K562 (cell line): ENCODE results near the gene PDE8A.

Source experiments
- BRCA1 ChIP-seq, 2 experiments: fragments of 450-650 bp in 1 of 2; sonication (generic) in 1 of 2; formaldehyde crosslinking in 1 of 2; IDR thresholded peaks; 2 replicates each; pipeline versions ENCODE4 v1.5.0 to v1.6.1; 2017 to 2020; ENCODE audit warnings: mild to moderate bottlenecking in 1 of 2, missing genetic modification reagents in 1 of 2
- CTCF ChIP-seq, 3 experiments: IDR thresholded peaks in 2 of 3; conservative IDR thresholded peaks in 1 of 3; 2 replicates each; pipeline ENCODE4 v1.5.1; 2011 to 2012; ENCODE audit warnings: low read length in 3 of 3, mild to moderate bottlenecking in 3 of 3, control low read depth in 2 of 3, improper control_type of control experiment in 1 of 3, inconsistent platforms in 1 of 3, low read depth in 1 of 3, mixed read lengths in 1 of 3, moderate library complexity in 1 of 3; ENCODE audit not compliant: insufficient read depth in 2 of 3
- FOXK2 ChIP-seq, 2 experiments: fragments of 450-650 bp; IDR thresholded peaks in 1 of 2; conservative IDR thresholded peaks in 1 of 2; 2 replicates each; pipeline ENCODE4 v1.6.1; 2016; ENCODE audit warnings: low read depth in 2 of 2, mild to moderate bottlenecking in 1 of 2
- FOXM1 ChIP-seq, 2 experiments: fragments of 450-650 bp in 1 of 2; sonication (generic) in 1 of 2; formaldehyde crosslinking in 1 of 2; IDR thresholded peaks; 2 replicates each; pipeline versions ENCODE4 v1.6.1 to v1.9.0; 2017 to 2022; ENCODE audit warnings: low read depth in 2 of 2, mild to moderate bottlenecking in 2 of 2, missing genetic modification reagents in 1 of 2, moderate library complexity in 1 of 2
- HMG20B ChIP-seq: fragments of 250-450 bp; sonication (Bioruptor Pico); IDR thresholded peaks from 2 replicates; pipeline ENCODE4 v1.5.0; 2021; ENCODE audit warnings: mild to moderate bottlenecking
- ILK ChIP-seq: fragments of 450-650 bp; IDR thresholded peaks from 2 replicates; pipeline ENCODE4 v1.6.1; 2016; ENCODE audit warnings: missing genetic modification characterization, low read depth, mild to moderate bottlenecking, missing compliant biosample characterization, moderate library complexity, borderline replicate concordance
- MED1 ChIP-seq: sonication (generic); formaldehyde crosslinking; IDR thresholded peaks from 2 replicates; pipeline ENCODE4 v1.8.1; 2023; ENCODE audit warnings: missing genetic modification reagents, borderline replicate concordance
- NFE2 ChIP-seq: IDR thresholded peaks from 2 replicates; pipeline ENCODE4 v1.6.1; 2014; ENCODE audit warnings: antibody characterized with exemption, low read depth
- NR1H2 ChIP-seq: sonication (generic); formaldehyde crosslinking; IDR thresholded peaks from 2 replicates; pipeline ENCODE4 v1.4.0; 2020; ENCODE audit warnings: mild to moderate bottlenecking, missing genetic modification reagents
- SMC3 ChIP-seq: conservative IDR thresholded peaks from 2 replicates; pipeline ENCODE4 v1.6.1; 2011; ENCODE audit warnings: low read depth, low read length, improper control_type of control experiment; ENCODE audit not compliant: insufficient read depth
- TF ChIP-seq, protein P1 (sequence below): fragments of 250-450 bp; sonication (Bioruptor Pico); IDR thresholded peaks from 2 replicates; pipeline ENCODE4 v1.6.1; 2021; ENCODE audit warnings: mild to moderate bottlenecking
- TF ChIP-seq, protein P2 (sequence below): fragments of 450-650 bp; IDR thresholded peaks from 2 replicates; pipeline ENCODE4 v1.7.0; 2016; ENCODE audit warnings: borderline replicate concordance

DNA sequence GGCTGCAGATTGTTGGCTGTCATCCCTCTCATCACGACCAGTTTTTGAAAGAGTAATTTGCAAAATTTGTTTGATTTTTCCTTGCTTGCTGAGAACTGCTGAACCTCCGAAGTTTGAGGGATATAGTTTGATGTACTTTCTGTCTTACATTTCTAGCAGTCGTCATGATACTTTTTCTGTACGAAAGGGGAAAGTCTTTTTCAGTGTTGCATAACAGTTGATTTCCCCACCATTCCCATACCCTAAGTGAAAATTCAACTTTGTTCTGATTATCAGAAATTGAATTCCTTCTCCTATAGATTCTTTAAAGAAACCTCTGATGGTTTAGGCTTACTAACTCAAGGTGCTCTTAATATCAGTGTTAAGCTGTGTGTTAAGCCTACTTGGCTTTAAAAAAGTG lies 1.6 kb downstream of the PDE8A start:
- TF ChIP-seq MED1 = no peak
- TF ChIP-seq CTCF (IDR thresholded peaks at IDR 0.05 in 2 of 3, conservative IDR thresholded peaks at IDR 0.05 in 1 of 3; ENCODE audit: insufficient read depth in 2 of 3, low read depth in 1 of 3, low read length in 3 of 3) = no peak
- TF ChIP-seq ILK (tag) = no peak
- TF ChIP-seq, protein P1, sequence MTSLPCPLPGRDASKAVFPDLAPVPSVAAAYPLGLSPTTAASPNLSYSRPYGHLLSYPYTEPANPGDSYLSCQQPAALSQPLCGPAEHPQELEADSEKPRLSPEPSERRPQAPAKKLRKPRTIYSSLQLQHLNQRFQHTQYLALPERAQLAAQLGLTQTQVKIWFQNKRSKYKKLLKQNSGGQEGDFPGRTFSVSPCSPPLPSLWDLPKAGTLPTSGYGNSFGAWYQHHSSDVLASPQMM (CRISPR knock-in tag) = no peak
- TF ChIP-seq HMG20B (CRISPR knock-in tag) = no peak
- no peak for TF ChIP-seq BRCA1 (IDR thresholded peaks at IDR 0.05)
- TF ChIP-seq BRCA1 (CRISPR knock-in tag; IDR thresholded peaks at IDR 0.05) = no peak
- TF ChIP-seq NFE2 = no peak
- no peak for TF ChIP-seq NR1H2 (CRISPR knock-in tag)
- TF ChIP-seq, protein P2, sequence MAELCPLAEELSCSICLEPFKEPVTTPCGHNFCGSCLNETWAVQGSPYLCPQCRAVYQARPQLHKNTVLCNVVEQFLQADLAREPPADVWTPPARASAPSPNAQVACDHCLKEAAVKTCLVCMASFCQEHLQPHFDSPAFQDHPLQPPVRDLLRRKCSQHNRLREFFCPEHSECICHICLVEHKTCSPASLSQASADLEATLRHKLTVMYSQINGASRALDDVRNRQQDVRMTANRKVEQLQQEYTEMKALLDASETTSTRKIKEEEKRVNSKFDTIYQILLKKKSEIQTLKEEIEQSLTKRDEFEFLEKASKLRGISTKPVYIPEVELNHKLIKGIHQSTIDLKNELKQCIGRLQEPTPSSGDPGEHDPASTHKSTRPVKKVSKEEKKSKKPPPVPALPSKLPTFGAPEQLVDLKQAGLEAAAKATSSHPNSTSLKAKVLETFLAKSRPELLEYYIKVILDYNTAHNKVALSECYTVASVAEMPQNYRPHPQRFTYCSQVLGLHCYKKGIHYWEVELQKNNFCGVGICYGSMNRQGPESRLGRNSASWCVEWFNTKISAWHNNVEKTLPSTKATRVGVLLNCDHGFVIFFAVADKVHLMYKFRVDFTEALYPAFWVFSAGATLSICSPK = no peak
- TF ChIP-seq FOXK2 (conservative IDR thresholded peaks at IDR 0.05 in 1 of 2, IDR thresholded peaks at IDR 0.05 in 1 of 2; ENCODE audit: low read depth in 2 of 2) = no peak
- TF ChIP-seq FOXM1 (IDR thresholded peaks at IDR 0.05; ENCODE audit: low read depth) = no peak
- TF ChIP-seq FOXM1 (CRISPR knock-in tag; IDR thresholded peaks at IDR 0.05; ENCODE audit: low read depth) = no peak
- no peak for TF ChIP-seq SMC3
